HG02852 (cell line): Measurements from ENCODE around the gene MAP3K10.
"Not testable (repeated sequence)": the region's sequence is repeated elsewhere in the genome, so short reads cannot be mapped to it uniquely, and the experiment has no call there.

Source experiments
- ATAC-seq: cut with Tn5 transposase; IDR thresholded peaks from one replicate; pipeline ENCODE4 v1.9.1; 2021; ENCODE audit warnings: mild to moderate bottlenecking, moderate library complexity; ENCODE audit not compliant: unreplicated experiment

Gene MAP3K10

GRCh38 chr19:40190891-40191835, at the start of gene MAP3K10:
TSS of gene MAP3K10 (plus strand) at chr19:40191426. CDS start at chr19:40192032, 606 bp downstream.
- peak; percentile 80 for ATAC-seq

DNA sequence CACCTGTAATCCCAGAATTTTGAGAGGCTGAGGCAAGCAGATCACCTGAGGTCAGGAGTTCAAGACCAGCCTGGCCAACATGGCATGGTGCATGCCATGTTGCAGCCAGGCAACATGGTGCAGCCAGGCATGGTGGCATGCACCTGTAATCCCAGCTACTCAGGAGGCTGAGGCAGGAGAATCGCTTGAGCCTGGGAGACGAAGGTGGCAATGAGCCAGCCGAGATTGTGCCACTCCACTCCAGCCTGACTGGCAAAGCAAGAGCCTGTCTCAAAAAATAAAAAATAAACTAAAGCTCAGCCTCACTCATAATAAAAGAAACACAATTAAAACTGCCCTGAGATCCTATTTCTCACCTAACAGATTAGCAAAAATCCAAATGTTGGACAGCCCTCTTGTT, 49.7 kb upstream of the MAP3K10 start:
- no peak for ATAC-seq

DNA sequence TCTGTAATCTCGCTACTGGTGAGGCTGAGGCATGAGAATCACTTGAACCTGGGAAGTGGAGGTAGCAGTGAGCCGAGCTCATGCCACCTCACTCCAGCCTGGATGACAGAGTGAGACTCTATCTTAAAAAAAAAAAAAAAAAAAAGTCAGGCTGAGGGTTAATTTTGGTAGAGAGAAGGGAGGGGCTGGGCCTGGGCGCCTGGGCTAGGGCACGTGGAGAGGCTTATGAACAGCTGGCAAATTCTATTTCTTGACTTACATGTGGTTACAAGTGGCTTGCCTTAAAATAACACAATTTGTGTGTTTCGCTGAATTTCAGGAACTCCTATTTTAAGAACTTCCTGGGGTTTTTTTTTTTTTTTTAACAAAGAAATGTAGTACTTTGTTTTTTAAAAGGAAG, 47.6 kb upstream of the MAP3K10 start:
- peak; percentile 70 for ATAC-seq

- ATAC-seq, result no peak
These were observed 47.1 kb upstream of the MAP3K10 start for GRCh38 chr19:40144151-40144550.

- no peak for ATAC-seq
These were observed 46.1 kb upstream of the MAP3K10 start for GRCh38 chr19:40144947-40145748.

DNA sequence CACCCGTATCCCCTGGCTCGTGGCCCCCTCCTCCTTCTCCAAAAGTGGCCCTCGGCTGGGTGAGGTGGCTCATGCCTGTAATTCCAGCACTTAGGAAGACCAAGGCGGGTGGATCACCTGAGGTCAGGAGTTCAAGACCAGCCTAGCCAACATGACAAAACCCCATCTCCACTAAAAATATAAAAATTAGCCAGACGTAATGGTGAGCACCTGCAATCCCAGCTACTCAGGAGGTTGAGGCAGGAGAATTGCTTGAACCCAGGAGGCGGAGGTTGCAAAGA, 45.5 kb upstream of the MAP3K10 start:
- not testable (repeated sequence) for ATAC-seq

DNA sequence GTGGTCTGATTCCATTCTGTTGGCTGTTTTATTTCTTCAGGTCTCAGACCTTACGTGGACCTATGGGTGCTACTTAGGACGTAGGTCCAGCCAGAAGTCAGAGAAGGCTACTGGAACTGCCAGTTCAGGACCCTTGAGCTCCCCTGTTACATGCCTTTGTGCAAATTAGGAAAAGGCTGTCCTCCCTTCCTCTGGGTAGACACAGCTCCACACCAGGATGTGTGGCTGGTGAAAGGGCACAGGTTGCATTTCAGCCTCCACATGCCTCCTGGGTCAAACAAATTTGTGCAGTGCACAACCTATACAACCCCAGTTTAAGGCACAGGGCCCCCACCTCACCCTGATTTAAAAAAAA, 43.9 kb upstream of the MAP3K10 start:
- no peak for ATAC-seq

DNA sequence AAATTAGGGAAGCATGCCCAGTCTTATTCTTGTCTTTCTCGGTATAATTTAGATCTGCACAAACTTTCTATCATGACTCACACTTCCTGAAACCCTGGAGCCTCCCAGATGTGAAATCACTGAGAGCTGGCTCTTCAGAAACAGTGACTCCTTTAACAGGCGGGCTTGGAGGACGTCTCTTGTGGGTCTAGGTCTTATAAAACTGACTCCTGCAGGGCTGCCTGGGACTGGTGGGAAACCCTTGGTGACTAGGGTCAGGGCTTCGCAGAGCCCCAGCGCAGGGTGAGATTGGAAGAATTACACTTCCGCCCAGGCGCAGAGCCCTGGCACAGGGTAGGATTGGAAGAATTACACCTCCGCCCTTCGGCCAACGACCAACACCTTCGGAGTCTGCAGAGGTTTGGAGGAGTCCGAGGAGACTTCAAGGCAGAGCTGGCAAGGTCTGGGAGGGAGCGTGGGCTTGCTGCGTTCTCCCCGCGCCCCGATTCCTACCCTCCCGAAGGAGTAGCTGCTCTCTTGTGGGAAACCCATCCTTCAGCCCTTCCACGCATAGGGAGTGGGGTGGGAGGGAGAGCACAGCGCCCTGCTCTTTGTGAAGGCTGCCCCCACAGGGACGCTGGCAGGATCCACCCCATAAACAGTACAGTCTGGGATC, 43.4 kb upstream of the MAP3K10 start:
- no peak for ATAC-seq

GRCh38 chr19:40149501-40149900, 41.7 kb upstream of the MAP3K10 start:
- no peak for ATAC-seq

GRCh38 chr19:40150170-40150569, 41.1 kb upstream of the MAP3K10 start:
- no peak for ATAC-seq

GRCh38 chr19:40154121-40154680, 37.0 kb upstream of the MAP3K10 start:
- ATAC-seq, result no peak

- ATAC-seq, result no peak
These were observed 35.4 kb upstream of the MAP3K10 start for GRCh38 chr19:40155749-40156265.

- ATAC-seq, result no peak
These were observed 34.2 kb upstream of the MAP3K10 start for GRCh38 chr19:40157059-40157458.

DNA sequence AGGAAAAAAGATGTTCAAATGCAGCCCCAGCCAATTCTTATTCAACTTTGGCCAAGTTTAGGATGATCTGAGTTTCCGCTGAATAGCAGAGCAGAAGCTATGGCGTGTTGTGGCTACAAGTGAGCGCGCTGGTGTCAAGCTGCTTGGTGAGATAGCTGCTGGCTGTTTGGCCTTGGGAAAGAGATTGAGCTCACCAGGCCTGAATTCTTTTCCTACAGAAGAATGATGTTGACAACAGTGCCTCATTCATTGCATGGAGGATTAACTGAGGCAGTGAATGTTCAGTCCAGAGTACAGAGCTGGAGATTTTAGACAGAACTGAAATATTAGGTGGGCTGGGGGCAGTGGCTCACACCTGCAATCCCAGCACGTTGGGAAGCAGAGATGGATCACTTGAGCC, 31.5 kb upstream of the MAP3K10 start:
- no peak for ATAC-seq

GRCh38 chr19:40162104-40162503, 29.1 kb upstream of the MAP3K10 start:
- ATAC-seq, result no peak

- ATAC-seq, result no peak
These were observed 27.6 kb upstream of the MAP3K10 start for GRCh38 chr19:40163541-40164129.

DNA sequence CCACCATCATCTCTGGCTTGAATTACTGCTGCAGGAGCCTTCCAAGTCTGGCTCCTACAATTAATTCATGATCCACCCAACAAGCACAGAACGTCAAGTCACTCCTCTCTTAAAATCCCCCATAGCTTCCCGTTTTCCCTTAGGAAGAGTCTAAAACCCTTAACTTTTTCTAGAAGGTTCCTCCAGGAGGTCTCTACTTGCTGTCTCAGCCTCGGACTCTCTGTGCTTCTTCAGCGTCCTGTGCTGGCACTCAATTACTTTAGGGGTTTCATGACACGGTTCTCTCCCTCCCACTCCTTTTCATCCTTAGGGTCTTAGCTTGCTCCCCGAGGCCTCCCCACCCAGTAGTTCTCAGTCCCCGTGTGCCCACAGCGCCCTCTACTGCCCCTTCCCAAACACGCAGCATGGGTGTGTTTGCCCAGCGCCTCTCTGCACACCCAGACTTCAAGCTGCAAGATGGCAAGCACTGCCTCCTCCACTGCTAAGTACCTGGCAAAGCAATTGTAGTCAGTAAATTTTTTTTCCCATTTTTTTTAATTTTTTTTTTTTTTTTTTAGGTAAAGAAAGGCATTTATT, 25.8 kb upstream of the MAP3K10 start:
- no peak for ATAC-seq

- ATAC-seq, result not testable (repeated sequence)
These were observed 21.5 kb upstream of the MAP3K10 start for GRCh38 chr19:40169482-40170302.

- ATAC-seq, result not testable (repeated sequence)
These were observed 20.8 kb upstream of the MAP3K10 start for GRCh38 chr19:40170303-40170989.
